K562 (cell line): Measurements from ENCODE around the gene MYB. TPM values are rescaled to one million over a fixed set of nuclear protein-coding genes. Genes with fewer than 3 reads are reported as not detected.
A peak's percentile ranks its signal among the peaks of the same experiment; 100 is the strongest.

ENCODE experiments used
- EGR1 ChIP-seq: fragments of 450-650 bp; conservative IDR thresholded peaks from 2 replicates; pipeline ENCODE4 v1.6.1; 2017; ENCODE audit warnings: mild to moderate bottlenecking
- FOXA1 ChIP-seq: fragments of 450-650 bp; IDR thresholded peaks from 2 replicates; pipeline ENCODE4 v1.6.1; 2016; ENCODE audit warnings: mild to moderate bottlenecking, borderline replicate concordance
- JUND ChIP-seq, 2 experiments: IDR thresholded peaks; 2 replicates in 1 of 2; 3 replicates in 1 of 2; pipeline ENCODE4 v1.6.1; 2011; ENCODE audit warnings: borderline replicate concordance in 2 of 2, low read depth in 2 of 2, low read length in 2 of 2, improper control_type of control experiment in 1 of 2, missing biosample characterization in 1 of 2, missing genetic modification characterization in 1 of 2, missing genetic modification reagents in 1 of 2
- SIN3A ChIP-seq, 2 experiments: fragments of 150-350 bp in 1 of 2; IDR thresholded peaks; 2 replicates each; pipeline ENCODE4 v1.6.1; 2011 to 2016; ENCODE audit warnings: borderline replicate concordance in 2 of 2, low read depth in 2 of 2, low read length in 2 of 2, mild to moderate bottlenecking in 2 of 2, moderate library complexity in 2 of 2; ENCODE audit not compliant: control insufficient read depth in 1 of 2
- ZNF124 ChIP-seq: sonication (generic); formaldehyde crosslinking; IDR thresholded peaks from 2 replicates; pipeline ENCODE4 v1.8.1; 2022; ENCODE audit warnings: missing genetic modification reagents
- ZNF24 ChIP-seq: fragments of 450-650 bp; IDR thresholded peaks from 2 replicates; pipeline ENCODE4 v1.6.1; 2016
- ZNF717 ChIP-seq: fragments of 250-450 bp; sonication (Bioruptor Pico); IDR thresholded peaks from 2 replicates; pipeline ENCODE4 v1.5.0; 2021
- polyA plus RNA-seq, 8 experiments: library from polyadenylated mRNA; depleted of rRNA in 4 of 8; stranded (reverse) in 5 of 8; unstranded in 3 of 8; fragments of >200 nt; fragmentation: Nextera tagmentation in 2 of 8; fragmentation: Illumina TruSeq in 1 of 8; extraction: Ambion mirVana in 2 of 8; extraction: Trizol in 1 of 8; gene quantifications; 2 replicates each; pipeline versions ENCODE4 v1.2.1 to v1.2.3, GENCODE V29; 2011 to 2014; ENCODE audit warnings: inconsistent platforms in 1 of 8, missing spikeins in 1 of 8
- total RNA-seq, 7 experiments: library from RNA; depleted of rRNA in 6 of 7; stranded (reverse); fragments of >200 nt in 6 of 7; fragmentation: Illumina TruSeq in 2 of 7; extraction: Trizol in 2 of 7; gene quantifications; 2 replicates each; pipeline versions ENCODE4 v1.2.1 to v1.2.3, GENCODE V29; 2011 to 2021; ENCODE audit warnings: low replicate concordance in 1 of 7
- TF ChIP-seq, protein P1 (sequence below): fragments of 200-600 bp; sonication (generic); IDR thresholded peaks from one replicate; pipeline ENCODE4 v1.6.1; 2012; ENCODE audit warnings: mild to moderate bottlenecking, low read depth, low read length, inconsistent platforms
- TF ChIP-seq, protein P2 (sequence below): fragments of 250-450 bp; sonication (Bioruptor Pico); IDR thresholded peaks from 2 replicates; pipeline ENCODE4 v1.5.0; 2020; ENCODE audit warnings: mild to moderate bottlenecking, borderline replicate concordance

Gene MYB
- total and polyA plus RNA-seq, 9 of the 15 experiments (the other 6 are each of a cell fraction or from before 2014, with no cell fraction given), result 35.8 to 218 (median 140) TPM

DNA sequence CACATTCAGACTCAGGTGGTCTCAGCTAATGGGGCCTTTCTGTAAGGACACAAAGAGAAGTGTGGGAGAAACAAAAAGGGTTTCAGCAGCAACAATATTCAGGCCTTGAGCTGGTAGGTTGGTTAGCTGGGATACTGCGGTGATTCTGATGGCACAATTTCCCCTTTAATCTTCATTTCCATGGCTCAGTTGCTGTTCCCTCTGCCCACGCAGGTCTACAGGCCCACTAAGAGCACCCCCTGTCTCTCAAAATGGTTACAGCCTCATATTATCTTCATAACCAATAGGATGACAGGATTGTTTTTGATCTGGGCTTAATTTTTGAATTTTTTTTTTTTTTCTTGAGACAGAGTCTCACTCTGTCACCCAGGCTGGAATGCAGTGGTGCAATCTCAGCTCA lies 48.9 kb downstream of the MYB start (continued):
- TF ChIP-seq, protein P1, sequence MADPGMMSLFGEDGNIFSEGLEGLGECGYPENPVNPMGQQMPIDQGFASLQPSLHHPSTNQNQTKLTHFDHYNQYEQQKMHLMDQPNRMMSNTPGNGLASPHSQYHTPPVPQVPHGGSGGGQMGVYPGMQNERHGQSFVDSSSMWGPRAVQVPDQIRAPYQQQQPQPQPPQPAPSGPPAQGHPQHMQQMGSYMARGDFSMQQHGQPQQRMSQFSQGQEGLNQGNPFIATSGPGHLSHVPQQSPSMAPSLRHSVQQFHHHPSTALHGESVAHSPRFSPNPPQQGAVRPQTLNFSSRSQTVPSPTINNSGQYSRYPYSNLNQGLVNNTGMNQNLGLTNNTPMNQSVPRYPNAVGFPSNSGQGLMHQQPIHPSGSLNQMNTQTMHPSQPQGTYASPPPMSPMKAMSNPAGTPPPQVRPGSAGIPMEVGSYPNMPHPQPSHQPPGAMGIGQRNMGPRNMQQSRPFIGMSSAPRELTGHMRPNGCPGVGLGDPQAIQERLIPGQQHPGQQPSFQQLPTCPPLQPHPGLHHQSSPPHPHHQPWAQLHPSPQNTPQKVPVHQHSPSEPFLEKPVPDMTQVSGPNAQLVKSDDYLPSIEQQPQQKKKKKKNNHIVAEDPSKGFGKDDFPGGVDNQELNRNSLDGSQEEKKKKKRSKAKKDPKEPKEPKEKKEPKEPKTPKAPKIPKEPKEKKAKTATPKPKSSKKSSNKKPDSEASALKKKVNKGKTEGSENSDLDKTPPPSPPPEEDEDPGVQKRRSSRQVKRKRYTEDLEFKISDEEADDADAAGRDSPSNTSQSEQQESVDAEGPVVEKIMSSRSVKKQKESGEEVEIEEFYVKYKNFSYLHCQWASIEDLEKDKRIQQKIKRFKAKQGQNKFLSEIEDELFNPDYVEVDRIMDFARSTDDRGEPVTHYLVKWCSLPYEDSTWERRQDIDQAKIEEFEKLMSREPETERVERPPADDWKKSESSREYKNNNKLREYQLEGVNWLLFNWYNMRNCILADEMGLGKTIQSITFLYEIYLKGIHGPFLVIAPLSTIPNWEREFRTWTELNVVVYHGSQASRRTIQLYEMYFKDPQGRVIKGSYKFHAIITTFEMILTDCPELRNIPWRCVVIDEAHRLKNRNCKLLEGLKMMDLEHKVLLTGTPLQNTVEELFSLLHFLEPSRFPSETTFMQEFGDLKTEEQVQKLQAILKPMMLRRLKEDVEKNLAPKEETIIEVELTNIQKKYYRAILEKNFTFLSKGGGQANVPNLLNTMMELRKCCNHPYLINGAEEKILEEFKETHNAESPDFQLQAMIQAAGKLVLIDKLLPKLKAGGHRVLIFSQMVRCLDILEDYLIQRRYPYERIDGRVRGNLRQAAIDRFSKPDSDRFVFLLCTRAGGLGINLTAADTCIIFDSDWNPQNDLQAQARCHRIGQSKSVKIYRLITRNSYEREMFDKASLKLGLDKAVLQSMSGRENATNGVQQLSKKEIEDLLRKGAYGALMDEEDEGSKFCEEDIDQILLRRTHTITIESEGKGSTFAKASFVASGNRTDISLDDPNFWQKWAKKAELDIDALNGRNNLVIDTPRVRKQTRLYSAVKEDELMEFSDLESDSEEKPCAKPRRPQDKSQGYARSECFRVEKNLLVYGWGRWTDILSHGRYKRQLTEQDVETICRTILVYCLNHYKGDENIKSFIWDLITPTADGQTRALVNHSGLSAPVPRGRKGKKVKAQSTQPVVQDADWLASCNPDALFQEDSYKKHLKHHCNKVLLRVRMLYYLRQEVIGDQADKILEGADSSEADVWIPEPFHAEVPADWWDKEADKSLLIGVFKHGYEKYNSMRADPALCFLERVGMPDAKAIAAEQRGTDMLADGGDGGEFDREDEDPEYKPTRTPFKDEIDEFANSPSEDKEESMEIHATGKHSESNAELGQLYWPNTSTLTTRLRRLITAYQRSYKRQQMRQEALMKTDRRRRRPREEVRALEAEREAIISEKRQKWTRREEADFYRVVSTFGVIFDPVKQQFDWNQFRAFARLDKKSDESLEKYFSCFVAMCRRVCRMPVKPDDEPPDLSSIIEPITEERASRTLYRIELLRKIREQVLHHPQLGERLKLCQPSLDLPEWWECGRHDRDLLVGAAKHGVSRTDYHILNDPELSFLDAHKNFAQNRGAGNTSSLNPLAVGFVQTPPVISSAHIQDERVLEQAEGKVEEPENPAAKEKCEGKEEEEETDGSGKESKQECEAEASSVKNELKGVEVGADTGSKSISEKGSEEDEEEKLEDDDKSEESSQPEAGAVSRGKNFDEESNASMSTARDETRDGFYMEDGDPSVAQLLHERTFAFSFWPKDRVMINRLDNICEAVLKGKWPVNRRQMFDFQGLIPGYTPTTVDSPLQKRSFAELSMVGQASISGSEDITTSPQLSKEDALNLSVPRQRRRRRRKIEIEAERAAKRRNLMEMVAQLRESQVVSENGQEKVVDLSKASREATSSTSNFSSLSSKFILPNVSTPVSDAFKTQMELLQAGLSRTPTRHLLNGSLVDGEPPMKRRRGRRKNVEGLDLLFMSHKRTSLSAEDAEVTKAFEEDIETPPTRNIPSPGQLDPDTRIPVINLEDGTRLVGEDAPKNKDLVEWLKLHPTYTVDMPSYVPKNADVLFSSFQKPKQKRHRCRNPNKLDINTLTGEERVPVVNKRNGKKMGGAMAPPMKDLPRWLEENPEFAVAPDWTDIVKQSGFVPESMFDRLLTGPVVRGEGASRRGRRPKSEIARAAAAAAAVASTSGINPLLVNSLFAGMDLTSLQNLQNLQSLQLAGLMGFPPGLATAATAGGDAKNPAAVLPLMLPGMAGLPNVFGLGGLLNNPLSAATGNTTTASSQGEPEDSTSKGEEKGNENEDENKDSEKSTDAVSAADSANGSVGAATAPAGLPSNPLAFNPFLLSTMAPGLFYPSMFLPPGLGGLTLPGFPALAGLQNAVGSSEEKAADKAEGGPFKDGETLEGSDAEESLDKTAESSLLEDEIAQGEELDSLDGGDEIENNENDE, result no peak
- TF ChIP-seq EGR1 (peak; percentile 38; the same call in 1 of the 2 replicates), ZNF24 (no peak), JUND (IDR thresholded peaks at IDR 0.05; ENCODE audit: borderline replicate concordance, low read depth, low read length) (no peak), JUND (tag; IDR thresholded peaks at IDR 0.05; ENCODE audit: borderline replicate concordance, low read depth, low read length) (no peak), ZNF717 (CRISPR knock-in tag) (no peak), FOXA1 (no peak), ZNF124 (CRISPR knock-in tag) (no peak), SIN3A (IDR thresholded peaks at IDR 0.05; ENCODE audit: borderline replicate concordance in 2 of 2, control insufficient read depth in 1 of 2, low read depth in 2 of 2, low read length in 2 of 2) (no peak)
- TF ChIP-seq, protein P2, sequence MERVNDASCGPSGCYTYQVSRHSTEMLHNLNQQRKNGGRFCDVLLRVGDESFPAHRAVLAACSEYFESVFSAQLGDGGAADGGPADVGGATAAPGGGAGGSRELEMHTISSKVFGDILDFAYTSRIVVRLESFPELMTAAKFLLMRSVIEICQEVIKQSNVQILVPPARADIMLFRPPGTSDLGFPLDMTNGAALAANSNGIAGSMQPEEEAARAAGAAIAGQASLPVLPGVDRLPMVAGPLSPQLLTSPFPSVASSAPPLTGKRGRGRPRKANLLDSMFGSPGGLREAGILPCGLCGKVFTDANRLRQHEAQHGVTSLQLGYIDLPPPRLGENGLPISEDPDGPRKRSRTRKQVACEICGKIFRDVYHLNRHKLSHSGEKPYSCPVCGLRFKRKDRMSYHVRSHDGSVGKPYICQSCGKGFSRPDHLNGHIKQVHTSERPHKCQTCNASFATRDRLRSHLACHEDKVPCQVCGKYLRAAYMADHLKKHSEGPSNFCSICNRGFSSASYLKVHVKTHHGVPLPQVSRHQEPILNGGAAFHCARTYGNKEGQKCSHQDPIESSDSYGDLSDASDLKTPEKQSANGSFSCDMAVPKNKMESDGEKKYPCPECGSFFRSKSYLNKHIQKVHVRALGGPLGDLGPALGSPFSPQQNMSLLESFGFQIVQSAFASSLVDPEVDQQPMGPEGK (CRISPR knock-in tag), result no peak
